HCT116 (cell line): Measurements from ENCODE around the gene UBE2D2.

ENCODE experiments used
- CEBPB ChIP-seq: IDR thresholded peaks from 2 replicates; pipeline ENCODE4 v1.6.1; 2012; ENCODE audit warnings: low read depth
- EZH2 ChIP-seq: fragments of 200-600 bp; sonication (generic); IDR thresholded peaks from 2 replicates; pipeline ENCODE4 v1.6.1; 2017; ENCODE audit warnings: antibody characterized with exemption, mixed run types
- FOSL1 ChIP-seq: IDR thresholded peaks from 2 replicates; pipeline ENCODE4 v1.6.1; 2012; ENCODE audit warnings: low read depth
- JUND ChIP-seq: IDR thresholded peaks from 2 replicates; pipeline ENCODE4 v1.6.1; 2012
- ZNF274 ChIP-seq: fragments of 200-500 bp; sonication (Bioruptor generic); IDR thresholded peaks from 2 replicates; pipeline ENCODE4 v1.6.1; 2014; ENCODE audit warnings: mild to moderate bottlenecking, low read depth, low read length, inconsistent platforms
- TF ChIP-seq, protein P1 (sequence below), 3 experiments: fragments of 200-600 bp in 1 of 3; sonication (generic) in 1 of 3; IDR thresholded peaks in 2 of 3; conservative IDR thresholded peaks in 1 of 3; 2 replicates each; pipeline ENCODE4 v1.5.1; 2012 to 2017; ENCODE audit warnings: low read depth in 2 of 3, low read length in 2 of 3, antibody characterized with exemption in 1 of 3, borderline replicate concordance in 1 of 3, control low read depth in 1 of 3, mild to moderate bottlenecking in 1 of 3, mixed read lengths in 1 of 3, mixed run types in 1 of 3, moderate library complexity in 1 of 3; ENCODE audit not compliant: insufficient read depth in 1 of 3

DNA sequence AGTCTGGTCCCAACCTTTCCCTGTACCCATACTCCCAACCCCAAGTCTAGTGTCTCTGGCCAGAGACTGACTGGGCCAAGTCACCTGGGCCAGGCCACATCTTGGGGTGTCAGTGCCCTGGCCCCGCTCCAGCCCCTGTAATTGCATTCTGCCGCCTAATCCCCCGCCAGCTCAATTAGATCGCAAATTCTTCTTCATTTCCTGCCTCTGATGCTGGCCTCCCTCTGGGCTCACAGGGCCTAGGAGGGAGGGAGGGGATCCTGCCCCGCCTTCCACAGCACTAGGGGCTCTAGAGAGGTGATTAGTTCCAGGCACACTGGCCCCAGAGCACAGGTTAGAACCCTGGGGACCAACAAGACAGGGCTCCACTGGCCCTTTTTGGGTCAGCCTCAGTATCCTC, 92.5 kb downstream of the UBE2D2 start:
- TF ChIP-seq EZH2 (no peak), JUND (no peak), ZNF274 (no peak), CEBPB (no peak), FOSL1 (no peak)
- TF ChIP-seq, protein P1, sequence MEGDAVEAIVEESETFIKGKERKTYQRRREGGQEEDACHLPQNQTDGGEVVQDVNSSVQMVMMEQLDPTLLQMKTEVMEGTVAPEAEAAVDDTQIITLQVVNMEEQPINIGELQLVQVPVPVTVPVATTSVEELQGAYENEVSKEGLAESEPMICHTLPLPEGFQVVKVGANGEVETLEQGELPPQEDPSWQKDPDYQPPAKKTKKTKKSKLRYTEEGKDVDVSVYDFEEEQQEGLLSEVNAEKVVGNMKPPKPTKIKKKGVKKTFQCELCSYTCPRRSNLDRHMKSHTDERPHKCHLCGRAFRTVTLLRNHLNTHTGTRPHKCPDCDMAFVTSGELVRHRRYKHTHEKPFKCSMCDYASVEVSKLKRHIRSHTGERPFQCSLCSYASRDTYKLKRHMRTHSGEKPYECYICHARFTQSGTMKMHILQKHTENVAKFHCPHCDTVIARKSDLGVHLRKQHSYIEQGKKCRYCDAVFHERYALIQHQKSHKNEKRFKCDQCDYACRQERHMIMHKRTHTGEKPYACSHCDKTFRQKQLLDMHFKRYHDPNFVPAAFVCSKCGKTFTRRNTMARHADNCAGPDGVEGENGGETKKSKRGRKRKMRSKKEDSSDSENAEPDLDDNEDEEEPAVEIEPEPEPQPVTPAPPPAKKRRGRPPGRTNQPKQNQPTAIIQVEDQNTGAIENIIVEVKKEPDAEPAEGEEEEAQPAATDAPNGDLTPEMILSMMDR (IDR thresholded peaks at IDR 0.05 in 2 of 3, conservative IDR thresholded peaks at IDR 0.05 in 1 of 3; ENCODE audit: borderline replicate concordance in 1 of 3, insufficient read depth in 1 of 3, low read depth in 2 of 3, low read length in 2 of 3), result no peak
